Vagina (tissue), 2 donors: Measurements from ENCODE around the gene MYO3A. TPM values are rescaled to one million over a fixed set of nuclear protein-coding genes. Genes with fewer than 3 reads are reported as not detected.

Source experiments
- DNase-seq, 2 donors: peaks; one replicate each; pipeline ENCODE4 v3.0.0-alpha.2; 2017; ENCODE audit errors: extremely low spot score in 2 of 2
- H3K27ac ChIP-seq: fragments of 200-600 bp; sonication (generic); one replicate; pipeline ENCODE4 v1.5.1; 2019
- H3K27me3 ChIP-seq: fragments of 200-600 bp; sonication (generic); one replicate; pipeline ENCODE4 v1.5.1; 2019
- H3K36me3 ChIP-seq, 2 donors: fragments of 200-600 bp; sonication (generic); one replicate each; pipeline ENCODE4 v1.5.1; 2017 to 2019
- H3K4me1 ChIP-seq: fragments of 200-600 bp; sonication (generic); one replicate; pipeline ENCODE4 v1.5.1; 2019
- H3K4me3 ChIP-seq, 2 donors: fragments of 200-600 bp; sonication (generic); 1 replicate in 1 of 2; 2 replicates in 1 of 2; pipeline ENCODE4 v1.5.1; 2016 to 2019
- H3K9me3 ChIP-seq: fragments of 200-600 bp; sonication (generic); one replicate; pipeline ENCODE4 v1.5.1; 2019
- POLR2A ChIP-seq, 2 donors: fragments of 450-650 bp; IDR thresholded peaks; one replicate each; pipeline ENCODE4 v1.6.1; 2017; ENCODE audit warnings: antibody characterized with exemption in 2 of 2, mild to moderate bottlenecking in 2 of 2, moderate library complexity in 2 of 2
- POLR2AphosphoS5 ChIP-seq, 2 donors: sonication (generic); formaldehyde crosslinking; IDR thresholded peaks; one replicate each; pipeline ENCODE4 v1.9.0; 2017; ENCODE audit warnings: antibody characterized with exemption in 2 of 2, mild to moderate bottlenecking in 2 of 2, low read depth in 1 of 2; ENCODE audit not compliant: insufficient read depth in 1 of 2
- intact Hi-C: fragments of 100-400 bp; cut with DNase I; formaldehyde crosslinking; loops from one replicate; pipeline ENCODE4 v1.15.1; 2023
- total RNA-seq: library from RNA; depleted of rRNA; stranded (reverse); fragments of >200 nt; gene quantifications from one replicate; pipeline ENCODE4 v1.2.3, GENCODE V29; 2016
- TF ChIP-seq, protein P1 (sequence below), 3 experiments: fragments of 450-650 bp in 2 of 3; fragments of 200-600 bp in 1 of 3; sonication (generic) in 1 of 3; IDR thresholded peaks; one replicate each; pipeline ENCODE4 v1.5.1; 2017 to 2019; ENCODE audit warnings: antibody characterized with exemption in 3 of 3, mild to moderate bottlenecking in 2 of 3, moderate library complexity in 2 of 3

Gene MYO3A
- total RNA-seq, 1 donor from 2014 or later, result 0.25 TPM

DNA sequence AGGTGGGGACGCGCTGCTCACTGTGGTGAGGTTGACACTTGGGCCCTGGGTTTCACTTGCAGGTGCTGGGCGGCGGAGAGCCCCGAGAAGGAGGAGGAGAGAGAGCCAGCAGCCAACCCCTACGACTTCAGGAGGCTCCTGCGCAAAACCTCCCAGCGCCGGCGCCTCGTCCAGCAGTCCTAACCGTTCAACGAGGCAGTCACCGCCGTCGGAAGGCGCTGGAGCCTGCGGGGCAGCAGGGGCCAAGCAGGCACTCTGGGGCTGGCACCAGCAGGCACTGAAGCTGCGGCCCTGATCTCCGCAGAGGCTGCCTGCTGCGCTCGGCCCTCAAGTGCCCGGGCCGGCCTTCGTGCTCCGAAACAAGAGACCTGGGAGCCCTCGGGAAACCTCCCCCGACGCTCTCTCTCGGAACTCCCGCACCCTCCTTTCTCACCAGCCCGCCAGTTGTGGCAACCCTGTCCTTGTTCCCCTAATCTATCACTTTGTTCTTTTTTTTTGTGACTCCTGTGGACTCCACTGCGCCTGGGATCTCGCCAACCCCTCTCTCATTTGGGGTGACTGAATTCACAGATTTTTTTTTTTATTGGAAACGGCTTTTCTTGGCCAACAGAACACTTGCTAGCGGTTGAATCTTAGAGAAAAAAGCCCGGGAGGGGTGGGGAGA, 277.9 kb downstream of the MYO3A start:
- intact Hi-C loops, result no loop called here
- DNase-seq, result no peak
- no peak for TF ChIP-seq POLR2A (IDR thresholded peaks at IDR 0.05)

DNA sequence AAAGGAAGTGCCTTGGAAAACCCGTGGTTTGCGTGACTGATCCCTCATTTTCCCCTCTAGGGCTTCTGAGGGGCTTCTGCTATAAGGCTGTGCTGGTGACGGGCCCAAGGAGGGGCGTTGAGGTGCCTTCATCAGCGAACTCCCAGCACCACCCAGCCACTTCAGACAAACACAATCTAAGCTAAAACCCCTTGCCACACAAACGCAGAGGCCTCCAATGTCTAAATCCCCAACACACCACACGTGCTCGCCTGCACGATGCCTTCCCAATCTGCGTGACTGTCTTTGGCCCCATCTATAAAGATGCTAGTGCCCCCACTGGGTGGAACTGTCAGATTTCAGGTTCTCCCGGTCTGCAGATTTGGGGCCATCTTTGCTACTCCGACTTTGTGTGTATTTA, 278.5 kb downstream of the MYO3A start:
- Histone ChIP-seq H3K9me3 (no peaks in the 10 kb centered on the region), H3K4me3 (no peak overlapping the region), H3K27ac (no peak overlapping the region), H3K36me3 (no peaks in the 10 kb centered on the region), H3K4me1 (peaks cover 28% of the 10 kb centered on the region), H3K27me3 (peaks cover 14% of the 10 kb centered on the region)
- TF ChIP-seq POLR2A (IDR thresholded peaks at IDR 0.05) (no peak), POLR2AphosphoS5 (IDR thresholded peaks at IDR 0.05; ENCODE audit: insufficient read depth in 1 of 2, low read depth in 1 of 2) (no peak)
- TF ChIP-seq, protein P1, sequence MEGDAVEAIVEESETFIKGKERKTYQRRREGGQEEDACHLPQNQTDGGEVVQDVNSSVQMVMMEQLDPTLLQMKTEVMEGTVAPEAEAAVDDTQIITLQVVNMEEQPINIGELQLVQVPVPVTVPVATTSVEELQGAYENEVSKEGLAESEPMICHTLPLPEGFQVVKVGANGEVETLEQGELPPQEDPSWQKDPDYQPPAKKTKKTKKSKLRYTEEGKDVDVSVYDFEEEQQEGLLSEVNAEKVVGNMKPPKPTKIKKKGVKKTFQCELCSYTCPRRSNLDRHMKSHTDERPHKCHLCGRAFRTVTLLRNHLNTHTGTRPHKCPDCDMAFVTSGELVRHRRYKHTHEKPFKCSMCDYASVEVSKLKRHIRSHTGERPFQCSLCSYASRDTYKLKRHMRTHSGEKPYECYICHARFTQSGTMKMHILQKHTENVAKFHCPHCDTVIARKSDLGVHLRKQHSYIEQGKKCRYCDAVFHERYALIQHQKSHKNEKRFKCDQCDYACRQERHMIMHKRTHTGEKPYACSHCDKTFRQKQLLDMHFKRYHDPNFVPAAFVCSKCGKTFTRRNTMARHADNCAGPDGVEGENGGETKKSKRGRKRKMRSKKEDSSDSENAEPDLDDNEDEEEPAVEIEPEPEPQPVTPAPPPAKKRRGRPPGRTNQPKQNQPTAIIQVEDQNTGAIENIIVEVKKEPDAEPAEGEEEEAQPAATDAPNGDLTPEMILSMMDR (IDR thresholded peaks at IDR 0.05), result no peak
- intact Hi-C loops, result no loop called here
- no peak for DNase-seq

More for the DNA sequence above, 277.9 kb downstream of the MYO3A start:
- no peak overlapping the region for H3K27ac ChIP-seq
- H3K9me3 ChIP-seq, result no peaks in the 10 kb centered on the region
- no peak overlapping the region for H3K4me3 ChIP-seq
- peaks cover 10% of the 10 kb centered on the region for H3K27me3 ChIP-seq
- H3K4me1 ChIP-seq, result peaks cover 22% of the 10 kb centered on the region
- no peaks in the 10 kb centered on the region for H3K36me3 ChIP-seq

DNA sequence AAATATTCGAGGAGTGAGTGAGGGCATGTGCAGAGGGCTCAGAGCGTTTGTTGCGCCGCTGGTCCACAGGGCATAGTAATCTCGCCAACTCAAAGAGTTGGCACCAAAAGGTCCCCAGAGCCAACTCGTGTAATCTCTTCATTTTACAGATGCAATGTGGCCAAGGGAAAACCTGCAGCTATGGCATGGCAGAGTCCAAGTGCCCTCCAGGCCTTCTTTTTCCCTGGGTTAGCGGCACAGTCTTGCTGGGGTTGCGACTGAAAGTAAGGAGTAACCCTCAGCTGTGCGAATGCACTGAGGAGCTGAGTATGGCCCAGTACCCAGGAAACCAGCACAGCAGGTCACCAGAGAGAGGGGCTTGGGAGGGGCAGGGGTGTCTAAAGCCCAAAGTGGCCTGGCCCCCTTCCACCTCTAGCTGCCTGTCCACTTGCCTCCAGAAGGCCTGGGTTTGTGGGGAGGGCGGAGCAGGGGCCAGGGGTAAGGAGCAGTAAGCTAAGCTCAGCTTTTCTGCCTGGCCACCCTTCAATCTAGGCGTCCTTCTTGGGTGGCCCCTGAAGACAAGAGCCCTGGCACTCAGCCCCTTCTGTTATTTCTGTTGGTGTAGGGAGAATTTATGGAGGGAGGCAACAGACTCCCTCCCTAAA, 279.2 kb downstream of the MYO3A start:
- peaks cover 14% of the 10 kb centered on the region for H3K27me3 ChIP-seq
- no peaks in the 10 kb centered on the region for H3K9me3 ChIP-seq
- no peak overlapping the region for H3K27ac ChIP-seq
- intact Hi-C loops, result no loop called here
- no peak overlapping the region for H3K4me3 ChIP-seq
- TF ChIP-seq, protein P1 (IDR thresholded peaks at IDR 0.05), result no peak
- TF ChIP-seq POLR2A (IDR thresholded peaks at IDR 0.05) (no peak), POLR2AphosphoS5 (IDR thresholded peaks at IDR 0.05; ENCODE audit: insufficient read depth in 1 of 2, low read depth in 1 of 2) (no peak)
- H3K36me3 ChIP-seq, result no peaks in the 10 kb centered on the region
- no peak for DNase-seq
- H3K4me1 ChIP-seq, result peaks cover 35% of the 10 kb centered on the region

DNA sequence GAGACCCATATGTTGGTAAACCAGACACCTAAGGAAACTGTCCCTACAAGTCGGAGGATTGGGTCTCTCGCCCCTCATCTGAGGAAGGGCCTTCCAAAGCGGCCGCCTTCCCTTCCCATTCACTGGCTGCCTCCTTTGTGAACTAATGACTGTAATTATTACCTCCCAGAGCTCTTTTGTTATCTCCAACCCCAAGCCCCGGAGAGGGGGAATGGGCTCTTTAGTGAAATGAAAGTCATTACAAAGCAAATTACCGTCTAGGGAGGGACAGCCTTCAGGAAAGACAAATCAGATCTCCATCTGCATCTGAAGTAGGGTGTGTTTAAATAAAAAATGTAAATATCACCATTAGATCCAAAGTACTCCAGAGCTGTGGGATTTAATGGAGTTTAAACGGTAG, 280.0 kb downstream of the MYO3A start:
- no peaks in the 10 kb centered on the region for H3K36me3 ChIP-seq
- intact Hi-C loops, result no loop called here
- peaks cover 14% of the 10 kb centered on the region for H3K27me3 ChIP-seq
- TF ChIP-seq, protein P1 (IDR thresholded peaks at IDR 0.05), result no peak
- TF ChIP-seq POLR2AphosphoS5 (IDR thresholded peaks at IDR 0.05; ENCODE audit: insufficient read depth in 1 of 2, low read depth in 1 of 2) (no peak), POLR2A (IDR thresholded peaks at IDR 0.05) (no peak)
- H3K4me1 ChIP-seq, result peaks cover 35% of the 10 kb centered on the region
- no peak overlapping the region for H3K27ac ChIP-seq
- no peak overlapping the region for H3K4me3 ChIP-seq
- no peaks in the 10 kb centered on the region for H3K9me3 ChIP-seq
- DNase-seq, result no peak

DNA sequence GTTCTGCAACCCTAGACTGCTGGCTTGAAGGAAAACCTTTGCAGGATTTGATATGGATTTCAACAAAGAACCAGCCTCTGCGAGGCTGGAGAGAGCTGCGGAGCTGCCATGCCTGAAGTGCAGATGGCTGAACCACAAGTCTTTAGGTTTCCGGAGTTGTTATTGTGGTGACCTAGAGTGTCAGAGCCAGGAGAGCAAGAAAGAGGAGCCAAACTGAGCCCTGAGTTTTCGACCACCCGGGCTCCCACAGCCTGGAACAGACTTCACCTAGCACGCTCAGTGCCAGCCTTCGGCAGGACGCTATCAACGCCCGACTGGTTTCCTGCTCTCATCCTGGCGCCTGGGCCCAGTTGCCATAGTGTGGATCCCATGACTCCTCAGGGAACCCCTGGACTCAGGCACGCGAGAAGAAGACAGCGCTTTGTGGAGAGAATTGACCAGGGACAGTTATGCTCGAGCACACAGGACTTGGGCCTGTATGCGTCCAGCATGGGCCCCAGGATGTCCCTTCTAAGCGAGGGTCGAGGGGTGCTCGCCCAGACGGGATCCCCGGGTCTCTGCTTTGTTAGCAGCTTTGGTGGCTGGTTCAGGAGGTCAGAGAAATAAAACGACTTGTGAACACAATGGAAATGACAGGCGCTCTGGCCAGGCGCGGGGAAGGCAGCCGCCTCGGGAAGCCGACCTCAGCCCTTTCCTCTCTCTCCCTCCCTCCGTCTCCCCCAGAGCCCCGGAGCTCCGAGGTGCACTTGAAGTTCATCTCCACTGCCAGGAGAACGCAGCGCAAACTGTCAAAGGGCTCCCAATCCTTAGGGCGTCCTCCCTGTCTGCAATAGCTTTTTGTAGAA, 280.7 kb downstream of the MYO3A start:
- TF ChIP-seq, protein P1 (IDR thresholded peaks at IDR 0.05), result no peak
- TF ChIP-seq POLR2A (IDR thresholded peaks at IDR 0.05), result no peak
- no peak for TF ChIP-seq POLR2AphosphoS5 (IDR thresholded peaks at IDR 0.05; ENCODE audit: insufficient read depth in 1 of 2, low read depth in 1 of 2)
- DNase-seq, result no peak
- Histone ChIP-seq H3K4me3 (no peak overlapping the region), H3K36me3 (no peaks in the 10 kb centered on the region), H3K27ac (no peak overlapping the region), H3K27me3 (peaks cover 14% of the 10 kb centered on the region), H3K4me1 (peaks cover 35% of the 10 kb centered on the region), H3K9me3 (no peaks in the 10 kb centered on the region)
- intact Hi-C loops, result no loop called here
